Measurements from ENCODE around the gene UTS2B.

- TF ChIP-seq POLR2A (IDR thresholded peaks at IDR 0.05) (no peak), CTCF (IDR thresholded peaks at IDR 0.05) (no peak)
Observed at GRCh38 chr3:191373327-191373726, 43.0 kb upstream of the UTS2B start.
